Measurements from ENCODE around the gene PLA2G7.
"Not testable (repeated sequence)": the region's sequence is repeated elsewhere in the genome, so short reads cannot be mapped to it uniquely, and the experiment has no call there.

PLA2G7 gene

DNA sequence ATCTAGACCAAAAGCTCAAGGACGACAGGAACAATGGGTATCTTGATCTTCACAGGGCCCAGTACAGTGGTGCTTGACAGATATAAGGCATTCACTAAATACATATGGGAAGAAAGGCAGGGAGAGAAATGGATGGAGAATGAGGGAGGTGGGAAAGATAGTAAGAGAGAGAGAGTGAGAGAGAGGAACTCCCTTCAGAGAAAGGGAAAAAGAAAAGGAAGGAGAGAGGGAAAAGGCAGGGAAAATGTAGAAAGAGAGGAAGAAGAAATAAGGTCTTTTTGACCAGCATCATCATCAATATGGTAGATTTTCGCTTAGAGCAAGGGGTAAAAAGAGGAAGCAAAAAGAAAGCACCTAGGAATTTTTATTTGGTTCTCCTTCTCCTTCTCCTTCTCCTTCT, 10.8 kb upstream of the PLA2G7 start:
- Histone ChIP-seq H3K9ac (ENCODE audit: low read depth, low read length) (no peak overlapping the region), H3K4me3 (ENCODE audit: low read length) (no peak overlapping the region), H3K36me3 (ENCODE audit: insufficient read depth, low read length) (no peaks in the 10 kb centered on the region), H3K4me2 (ENCODE audit: low read length) (no peak overlapping the region), H3K9me3 (replicated peaks; ENCODE audit: low read length) (no peaks in the 10 kb centered on the region), H3K4me1 (ENCODE audit: control insufficient read depth, insufficient read depth, low read length) (no peaks in the 10 kb centered on the region), H3K27me3 (ENCODE audit: control insufficient read depth, insufficient read depth, low read length) (peaks cover 22% of the 10 kb centered on the region)

DNA sequence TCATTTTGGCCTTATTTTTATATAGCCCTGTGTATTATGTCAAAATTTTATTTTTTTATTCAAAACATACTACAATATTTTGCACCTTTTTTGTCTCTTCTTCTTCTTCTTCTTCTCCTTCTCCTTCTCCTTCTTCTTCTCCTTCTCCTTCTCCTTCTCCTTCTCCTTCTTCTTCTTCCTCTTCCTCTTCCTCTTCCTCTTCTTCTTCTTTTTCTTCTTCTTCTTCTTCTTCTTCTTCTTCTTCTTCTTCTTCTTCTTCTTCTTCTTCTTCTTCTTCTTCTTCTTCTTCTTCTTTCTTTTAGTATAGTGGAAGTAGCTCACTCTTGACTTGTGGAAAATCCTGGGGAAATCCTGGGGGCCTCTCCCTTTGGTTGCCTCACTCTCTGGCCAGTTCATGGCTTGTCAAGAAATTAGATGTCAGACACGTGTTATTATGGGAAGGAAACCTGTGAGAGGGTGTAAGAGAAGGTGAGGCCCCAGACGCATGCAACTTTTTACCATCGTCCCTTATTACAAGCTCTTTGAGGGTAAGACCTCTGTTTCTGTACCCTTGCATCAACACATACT, 9.1 kb upstream of the PLA2G7 start:
- H3K4me3 ChIP-seq (ENCODE audit: low read length); H3K9me3 ChIP-seq (replicated peaks; ENCODE audit: low read length): not testable (repeated sequence)

DNA sequence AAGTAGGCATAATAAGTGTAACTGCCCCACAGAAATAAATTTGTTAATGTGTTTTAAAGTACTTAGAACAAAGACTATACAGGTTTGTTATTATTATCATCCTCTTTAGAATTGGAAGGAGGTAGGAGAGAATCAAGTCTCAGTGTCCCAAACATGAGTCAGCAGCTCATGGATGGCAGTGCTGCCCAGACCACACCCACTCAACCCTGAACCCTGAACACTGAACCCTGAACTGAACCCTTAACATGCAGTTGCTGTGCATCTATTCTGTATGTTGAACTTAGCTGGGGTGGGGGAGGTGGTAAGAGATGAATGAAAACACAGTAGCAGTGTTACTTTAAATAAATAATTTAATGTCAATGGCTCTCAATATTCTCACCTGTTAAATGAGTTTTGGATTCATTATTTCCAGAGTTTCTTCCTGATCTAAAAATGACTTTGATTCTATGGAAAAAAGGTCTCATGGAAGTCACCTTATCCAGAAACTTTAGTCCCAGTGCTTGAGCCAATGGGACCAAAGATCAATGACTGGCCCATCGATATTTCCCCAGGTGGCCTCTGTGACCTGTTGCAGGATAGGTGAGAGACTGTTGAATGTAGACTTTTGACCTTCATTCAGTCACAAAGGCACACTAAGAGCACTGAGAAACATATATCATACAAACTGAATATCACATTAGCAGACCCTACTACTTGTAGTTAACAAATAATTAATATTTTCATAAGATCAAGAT, 8.4 kb upstream of the PLA2G7 start:
- Histone ChIP-seq H3K9me3 (replicated peaks; ENCODE audit: low read length) (no peaks in the 10 kb centered on the region), H3K27me3 (ENCODE audit: control insufficient read depth, insufficient read depth, low read length) (peaks cover 25% of the 10 kb centered on the region), H3K4me1 (ENCODE audit: control insufficient read depth, insufficient read depth, low read length) (no peaks in the 10 kb centered on the region), H3K9ac (ENCODE audit: low read depth, low read length) (no peak overlapping the region), H3K36me3 (ENCODE audit: insufficient read depth, low read length) (no peaks in the 10 kb centered on the region), H3K4me3 (ENCODE audit: low read length) (no peak overlapping the region), H3K4me2 (ENCODE audit: low read length) (no peak overlapping the region)

More for the DNA sequence above, 9.1 kb upstream of the PLA2G7 start:
- not testable (repeated sequence) for H3K4me1 ChIP-seq (ENCODE audit: control insufficient read depth, insufficient read depth, low read length); H3K36me3 ChIP-seq (ENCODE audit: insufficient read depth, low read length); H3K4me2 ChIP-seq (ENCODE audit: low read length); H3K9ac ChIP-seq (ENCODE audit: low read depth, low read length)
- peaks cover 25% of the 10 kb centered on the region for H3K27me3 ChIP-seq (ENCODE audit: control insufficient read depth, insufficient read depth, low read length)

DNA sequence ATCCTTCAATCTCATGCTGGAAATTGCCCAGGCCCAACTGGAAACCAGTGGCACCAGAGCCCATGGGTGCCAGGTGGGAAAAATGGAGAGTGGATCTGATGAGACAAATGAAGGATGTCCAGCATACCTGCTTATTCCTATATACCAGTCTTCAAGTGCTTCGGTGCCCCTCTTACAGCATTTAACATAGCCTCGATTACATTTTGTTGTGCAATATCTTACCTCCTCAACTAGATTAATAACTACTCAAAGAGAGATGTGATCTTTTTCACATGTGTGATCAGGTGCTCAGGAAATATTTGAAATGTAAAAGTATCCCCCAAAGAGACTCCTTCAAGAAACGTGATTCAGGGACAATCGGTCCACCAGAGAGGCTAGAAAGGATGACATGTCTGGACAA, 6.7 kb upstream of the PLA2G7 start:
- H3K27me3 ChIP-seq (ENCODE audit: control insufficient read depth, insufficient read depth, low read length), result peaks cover 25% of the 10 kb centered on the region
- H3K36me3 ChIP-seq (ENCODE audit: insufficient read depth, low read length), result no peaks in the 10 kb centered on the region
- no peak overlapping the region for H3K4me2 ChIP-seq (ENCODE audit: low read length)
- no peaks in the 10 kb centered on the region for H3K4me1 ChIP-seq (ENCODE audit: control insufficient read depth, insufficient read depth, low read length)
- H3K4me3 ChIP-seq (ENCODE audit: low read length), result no peak overlapping the region
- no peak overlapping the region for H3K9ac ChIP-seq (ENCODE audit: low read depth, low read length)
- no peaks in the 10 kb centered on the region for H3K9me3 ChIP-seq (replicated peaks; ENCODE audit: low read length)

DNA sequence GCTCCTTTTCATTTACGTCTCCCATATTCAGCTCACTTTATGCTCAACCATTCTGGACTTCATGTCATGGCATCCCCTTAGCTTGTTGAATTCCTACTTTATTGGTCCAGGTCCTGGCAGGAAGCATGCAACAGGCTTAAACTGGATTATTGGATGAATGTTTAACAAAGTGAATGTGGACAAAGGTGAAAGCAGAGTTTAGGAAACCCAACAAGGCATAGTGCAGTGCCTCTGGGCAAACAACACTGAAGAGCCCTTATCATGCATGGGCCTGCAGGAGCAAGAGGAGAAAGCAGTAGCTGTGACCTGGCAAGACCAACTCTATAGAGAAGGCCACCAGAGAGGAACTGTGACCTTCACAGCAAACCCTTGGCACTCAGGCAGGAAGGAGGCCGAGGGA, 6.3 kb upstream of the PLA2G7 start:
- H3K4me1 ChIP-seq (ENCODE audit: control insufficient read depth, insufficient read depth, low read length), result no peaks in the 10 kb centered on the region
- no peaks in the 10 kb centered on the region for H3K9me3 ChIP-seq (replicated peaks; ENCODE audit: low read length)
- no peaks in the 10 kb centered on the region for H3K36me3 ChIP-seq (ENCODE audit: insufficient read depth, low read length)
- no peak overlapping the region for H3K4me2 ChIP-seq (ENCODE audit: low read length)
- H3K27me3 ChIP-seq (ENCODE audit: control insufficient read depth, insufficient read depth, low read length), result peaks cover 27% of the 10 kb centered on the region
- no peak overlapping the region for H3K9ac ChIP-seq (ENCODE audit: low read depth, low read length)
- H3K4me3 ChIP-seq (ENCODE audit: low read length), result no peak overlapping the region

DNA sequence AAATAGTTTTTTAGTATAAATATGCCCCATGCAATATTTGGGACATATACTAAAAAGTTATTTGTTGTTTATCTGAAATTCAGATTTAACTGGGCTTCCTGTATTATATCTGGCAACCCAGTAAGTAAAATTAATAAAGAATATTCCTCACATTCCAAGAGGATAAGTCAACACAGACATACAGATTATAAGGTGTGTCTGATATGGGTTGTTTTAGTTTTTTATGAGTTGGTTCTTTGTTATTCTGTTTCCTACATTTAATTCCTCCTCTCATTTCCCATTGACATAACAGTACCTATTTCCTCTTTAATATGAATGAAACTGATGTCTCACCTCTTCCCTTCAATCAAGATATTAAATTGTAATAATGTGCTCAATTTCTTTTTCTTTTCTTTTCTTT, 1.7 kb upstream of the PLA2G7 start:
- Histone ChIP-seq H3K9me3 (replicated peaks; ENCODE audit: low read length) (no peaks in the 10 kb centered on the region), H3K36me3 (ENCODE audit: insufficient read depth, low read length) (no peaks in the 10 kb centered on the region), H3K4me3 (ENCODE audit: low read length) (no peak overlapping the region), H3K4me2 (ENCODE audit: low read length) (no peak overlapping the region), H3K9ac (ENCODE audit: low read depth, low read length) (no peak overlapping the region), H3K4me1 (ENCODE audit: control insufficient read depth, insufficient read depth, low read length) (peaks cover 7% of the 10 kb centered on the region), H3K27me3 (ENCODE audit: control insufficient read depth, insufficient read depth, low read length) (peaks cover 46% of the 10 kb centered on the region)

DNA sequence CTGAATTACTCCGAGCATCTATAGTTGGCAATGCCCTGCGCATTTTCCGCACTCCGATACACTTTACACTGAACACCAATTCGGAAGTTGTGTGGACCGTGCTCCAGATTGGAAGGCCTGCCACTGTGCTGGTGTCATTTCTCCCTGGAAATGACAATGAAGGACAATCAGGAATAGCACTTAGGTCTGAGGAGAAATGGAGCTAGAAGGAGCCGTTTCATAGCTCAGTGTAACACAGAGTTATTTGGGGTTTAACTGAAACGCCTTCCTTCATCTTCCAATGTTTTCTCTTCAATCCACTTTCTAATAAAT, 501 bp upstream of the PLA2G7 start:
- peaks cover 39% of the 10 kb centered on the region for H3K27me3 ChIP-seq (ENCODE audit: control insufficient read depth, insufficient read depth, low read length)
- H3K4me2 ChIP-seq (ENCODE audit: low read length), result peak overlapping the region; percentile 86
- peaks cover 7% of the 10 kb centered on the region for H3K4me1 ChIP-seq (ENCODE audit: control insufficient read depth, insufficient read depth, low read length)
- H3K9ac ChIP-seq (ENCODE audit: low read depth, low read length), result no peak overlapping the region
- H3K36me3 ChIP-seq (ENCODE audit: insufficient read depth, low read length), result no peaks in the 10 kb centered on the region
- H3K9me3 ChIP-seq (replicated peaks; ENCODE audit: low read length), result no peaks in the 10 kb centered on the region
- H3K4me3 ChIP-seq (ENCODE audit: low read length), result peak overlapping the region; percentile 70

DNA sequence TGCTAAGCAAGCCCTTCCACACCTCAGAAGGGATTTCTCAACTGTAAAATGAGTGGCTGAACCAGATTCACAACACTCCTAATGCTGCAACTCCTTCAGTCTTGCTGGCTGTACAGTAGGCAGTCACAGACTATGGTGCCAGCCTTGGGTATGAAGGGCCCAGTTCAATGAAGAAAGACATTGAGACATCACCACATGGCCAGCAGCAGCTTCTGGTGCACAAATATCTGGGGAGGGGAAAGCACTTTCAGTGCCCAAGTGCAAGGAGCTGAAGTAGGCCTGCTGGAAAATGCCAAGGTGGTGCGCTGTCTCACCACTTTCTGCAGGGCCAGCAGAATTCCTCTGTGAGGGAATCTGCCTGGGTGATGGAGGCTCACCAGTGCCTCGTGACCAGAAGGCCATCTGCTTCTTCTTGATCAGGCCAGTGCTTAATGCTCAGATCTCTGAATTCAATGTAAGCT, 1.8 kb downstream of the PLA2G7 start:
- Histone ChIP-seq H3K4me1 (ENCODE audit: control insufficient read depth, insufficient read depth, low read length) (peaks cover 7% of the 10 kb centered on the region), H3K9me3 (replicated peaks; ENCODE audit: low read length) (no peaks in the 10 kb centered on the region), H3K36me3 (ENCODE audit: insufficient read depth, low read length) (no peaks in the 10 kb centered on the region), H3K4me3 (ENCODE audit: low read length) (no peak overlapping the region), H3K27me3 (ENCODE audit: control insufficient read depth, insufficient read depth, low read length) (peaks cover 43% of the 10 kb centered on the region), H3K9ac (ENCODE audit: low read depth, low read length) (no peak overlapping the region), H3K4me2 (ENCODE audit: low read length) (no peak overlapping the region)

DNA sequence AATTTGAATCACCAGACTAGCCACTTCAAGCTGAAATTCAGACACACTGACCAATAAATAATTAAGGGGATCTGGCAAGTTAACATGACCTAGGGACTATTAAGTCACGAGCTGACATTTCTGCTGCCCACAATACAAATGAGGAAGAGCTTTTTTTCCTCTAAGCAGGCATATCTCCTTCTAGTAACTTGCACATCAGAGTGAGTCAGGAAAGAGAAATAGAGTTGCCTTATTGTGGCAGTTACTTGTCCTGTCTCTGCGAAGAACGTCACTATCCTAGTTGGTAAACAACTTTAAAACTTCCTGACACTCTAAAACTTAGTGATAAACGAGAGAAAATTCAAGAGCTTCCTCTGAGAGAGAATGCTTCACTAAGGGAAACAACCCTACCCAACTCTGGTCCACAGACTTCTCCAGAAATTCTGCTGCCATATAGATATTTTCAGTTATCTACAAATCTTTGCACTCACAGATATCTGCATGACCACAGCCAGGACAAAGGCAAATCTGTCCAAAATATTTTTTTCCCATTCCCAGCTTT, 4.2 kb downstream of the PLA2G7 start:
- Histone ChIP-seq H3K4me3 (ENCODE audit: low read length) (no peak overlapping the region), H3K9ac (ENCODE audit: low read depth, low read length) (no peak overlapping the region), H3K4me1 (ENCODE audit: control insufficient read depth, insufficient read depth, low read length) (peaks cover 7% of the 10 kb centered on the region), H3K36me3 (ENCODE audit: insufficient read depth, low read length) (no peaks in the 10 kb centered on the region), H3K4me2 (ENCODE audit: low read length) (no peak overlapping the region), H3K27me3 (ENCODE audit: control insufficient read depth, insufficient read depth, low read length) (peaks cover 44% of the 10 kb centered on the region), H3K9me3 (replicated peaks; ENCODE audit: low read length) (no peaks in the 10 kb centered on the region)

DNA sequence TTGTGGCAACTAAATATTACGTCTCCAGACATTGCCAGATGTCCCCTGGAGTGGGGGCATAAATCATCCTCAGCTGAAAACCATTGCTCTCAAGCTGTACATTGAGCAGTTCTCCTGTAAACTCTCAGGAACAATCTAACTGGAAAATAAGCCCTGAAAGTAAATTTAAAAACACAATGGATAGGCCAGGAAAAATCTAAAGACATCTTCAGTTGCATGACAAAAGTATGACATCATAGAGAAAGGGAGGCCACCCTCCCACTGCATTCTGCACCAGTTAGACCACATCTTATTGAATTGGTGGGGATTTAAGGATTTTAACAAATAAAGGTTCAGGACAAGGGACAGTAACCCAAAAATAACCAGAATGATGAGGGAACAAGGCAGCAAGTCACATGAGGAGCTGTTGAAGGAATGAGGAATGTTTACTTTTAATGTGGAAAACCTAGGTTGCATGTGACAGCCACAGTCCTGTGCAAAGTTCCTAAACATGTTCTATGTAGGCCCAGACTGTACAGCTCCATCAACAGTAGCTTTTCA, 5.3 kb downstream of the PLA2G7 start:
- no peak overlapping the region for H3K4me2 ChIP-seq (ENCODE audit: low read length)
- H3K9me3 ChIP-seq (replicated peaks; ENCODE audit: low read length), result no peaks in the 10 kb centered on the region
- no peaks in the 10 kb centered on the region for H3K4me1 ChIP-seq (ENCODE audit: control insufficient read depth, insufficient read depth, low read length)
- H3K36me3 ChIP-seq (ENCODE audit: insufficient read depth, low read length), result no peaks in the 10 kb centered on the region
- H3K4me3 ChIP-seq (ENCODE audit: low read length), result no peak overlapping the region
- peaks cover 37% of the 10 kb centered on the region for H3K27me3 ChIP-seq (ENCODE audit: control insufficient read depth, insufficient read depth, low read length)
- H3K9ac ChIP-seq (ENCODE audit: low read depth, low read length), result no peak overlapping the region

DNA sequence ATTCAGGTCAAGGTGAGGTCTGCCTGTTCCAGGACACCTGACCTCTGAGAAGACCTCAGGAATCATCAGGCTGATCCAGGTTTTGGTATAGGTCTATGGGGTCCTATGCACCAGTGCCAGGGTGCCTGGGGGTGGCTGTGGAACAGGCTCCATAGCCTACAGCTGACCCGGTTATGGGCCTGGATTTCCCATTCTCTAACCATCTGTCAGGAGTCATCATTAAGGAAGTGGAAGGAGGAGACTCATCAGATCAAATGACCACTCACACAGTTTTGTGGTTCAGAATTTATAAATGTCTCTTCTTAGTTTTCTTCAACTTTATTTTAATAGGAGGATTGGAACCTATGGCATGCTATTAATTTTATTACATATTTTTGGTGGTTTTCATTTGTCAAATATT, 14.8 kb downstream of the PLA2G7 start:
- no peak overlapping the region for H3K9ac ChIP-seq (ENCODE audit: low read depth, low read length)
- no peaks in the 10 kb centered on the region for H3K9me3 ChIP-seq (replicated peaks; ENCODE audit: low read length)
- H3K36me3 ChIP-seq (ENCODE audit: insufficient read depth, low read length), result no peaks in the 10 kb centered on the region
- H3K4me3 ChIP-seq (ENCODE audit: low read length), result no peak overlapping the region
- H3K4me2 ChIP-seq (ENCODE audit: low read length), result no peak overlapping the region
- H3K27me3 ChIP-seq (ENCODE audit: control insufficient read depth, insufficient read depth, low read length), result peaks cover 27% of the 10 kb centered on the region
- no peaks in the 10 kb centered on the region for H3K4me1 ChIP-seq (ENCODE audit: control insufficient read depth, insufficient read depth, low read length)

DNA sequence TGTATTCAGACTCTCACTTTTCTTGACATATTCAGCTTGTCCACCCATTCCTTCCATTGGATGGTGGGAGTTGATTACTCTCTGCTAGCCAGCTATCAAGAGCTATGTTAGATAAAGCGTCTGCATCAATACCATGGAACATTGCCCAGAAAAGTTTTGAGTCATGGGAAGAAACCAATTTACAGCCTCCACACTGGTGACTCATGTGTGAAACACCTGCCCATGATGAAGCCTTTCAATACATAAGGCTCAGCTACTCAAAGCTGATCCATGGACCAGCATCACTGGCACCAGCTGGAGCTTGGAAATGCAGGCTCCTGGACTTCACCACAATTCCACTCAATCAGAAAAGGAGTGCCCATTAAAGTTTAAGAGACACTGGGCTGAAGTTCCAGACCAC, 16.1 kb downstream of the PLA2G7 start:
- Histone ChIP-seq H3K36me3 (ENCODE audit: insufficient read depth, low read length) (no peaks in the 10 kb centered on the region), H3K4me1 (ENCODE audit: control insufficient read depth, insufficient read depth, low read length) (no peaks in the 10 kb centered on the region), H3K9me3 (replicated peaks; ENCODE audit: low read length) (no peaks in the 10 kb centered on the region), H3K27me3 (ENCODE audit: control insufficient read depth, insufficient read depth, low read length) (peaks cover 19% of the 10 kb centered on the region), H3K4me3 (ENCODE audit: low read length) (no peak overlapping the region), H3K4me2 (ENCODE audit: low read length) (no peak overlapping the region), H3K9ac (ENCODE audit: low read depth, low read length) (no peak overlapping the region)
